ENCODE data around the gene PKD1L1. TPM values are rescaled to one million over a fixed set of nuclear protein-coding genes. Genes with fewer than 3 reads are reported as not detected.

The PKD1L1 gene
- total RNA-seq, 1 donor: under 0.01 TPM

Other genes starting within 250 kb of the PKD1L1 start
- 12.9 TPM for gene HUS1, start 31.1 kb upstream of the PKD1L1 start, total RNA-seq
- not detected for gene SUN3, start 80.6 kb upstream of the PKD1L1 start, total RNA-seq
- 0.27 TPM for gene C7orf57, start 87.1 kb upstream of the PKD1L1 start, total RNA-seq
- gene UPP1, start 140.8 kb upstream of the PKD1L1 start, total RNA-seq: 2.2 TPM
- 4.3 TPM for gene ABCA13, start 223.0 kb upstream of the PKD1L1 start, total RNA-seq